Endothelial cell of umbilical vein (primary cell): ENCODE data around the gene SPATA31E1. TPM values are rescaled to one million over a fixed set of nuclear protein-coding genes. Genes with fewer than 3 reads are reported as not detected.
"Not testable (repeated sequence)": the region's sequence is repeated elsewhere in the genome, so short reads cannot be mapped to it uniquely, and the experiment has no call there.

Experiments
- BruUV-seq: library from RNA; stranded (reverse); fragments of 400-500 nt; replicated peaks from 2 replicates; lab custom pipeline; 2021; lab: Mats Ljungman, UMichigan
- CTCF ChIA-PET: fragments of 300-600, 350-600 bp; sonication (Branson Sonifier 250); formaldehyde crosslinking; loops from one replicate; lab custom pipeline; 2021; ENCODE audit warnings: antibody characterized with exemption, inconsistent platforms; lab: Charles Lee
- POLR2A ChIA-PET: fragments of 300-600, 350-600 bp; sonication (Branson Sonifier 250); formaldehyde crosslinking; loops from one replicate; lab custom pipeline; 2021; ENCODE audit warnings: antibody characterized with exemption, inconsistent platforms; lab: Charles Lee
- DNase-seq: peaks from one replicate; pipeline ENCODE4 v3.0.0-alpha.2; 2011; ENCODE audit warnings: low read depth, low spot score
- FAIRE-seq: peaks from 2 replicates; lab custom pipeline; 2011; peaks lifted over from hg19 to GRCh38; lab: Jason Lieb, UNC
- H2AFZ ChIP-seq: 2 replicates; pipeline ENCODE4 v1.6.0; 2012; ENCODE audit warnings: low read depth, low read length, control low read depth, inconsistent platforms
- H3K27ac ChIP-seq: 2 replicates; pipeline ENCODE4 v1.5.1; 2011; ENCODE audit warnings: low read depth, mild to moderate bottlenecking, control low read depth, low read length, moderate library complexity; ENCODE audit not compliant: insufficient read depth
- H3K27me3 ChIP-seq, 2 experiments: 2 replicates each; pipeline versions ENCODE4 v1.6.0 to v1.6.1; 2011; ENCODE audit warnings: low read length in 2 of 2, mixed read lengths in 1 of 2; ENCODE audit not compliant: control insufficient read depth in 2 of 2, insufficient read depth in 2 of 2
- H3K36me3 ChIP-seq, 2 experiments: 2 replicates in 1 of 2; 3 replicates in 1 of 2; pipeline ENCODE4 v1.5.1; 2011; ENCODE audit warnings: low read length in 2 of 2, mild to moderate bottlenecking in 1 of 2, moderate library complexity in 1 of 2; ENCODE audit not compliant: control insufficient read depth in 2 of 2, insufficient read depth in 2 of 2; ENCODE audit errors: extremely low read depth in 1 of 2
- H3K4me1 ChIP-seq: 3 replicates; pipeline ENCODE4 v1.5.1; 2011; ENCODE audit warnings: mild to moderate bottlenecking, low read length; ENCODE audit not compliant: control insufficient read depth, insufficient read depth; ENCODE audit errors: extremely low read depth
- H3K4me2 ChIP-seq: 2 replicates; pipeline ENCODE4 v1.6.1; 2011; ENCODE audit warnings: low read length, control low read depth, mixed read lengths; ENCODE audit not compliant: insufficient read depth
- H3K4me3 ChIP-seq, 3 experiments: fragments of 200-600 bp in 1 of 3; sonication (generic), shearing (Covaris generic) in 1 of 3; replicated peaks in 1 of 3; 2 replicates each; pipeline ENCODE4 v1.5.1; 2011 to 2016; ENCODE audit warnings: control low read depth in 3 of 3, low read length in 3 of 3, mild to moderate bottlenecking in 2 of 3, inconsistent platforms in 1 of 3, low read depth in 1 of 3, moderate library complexity in 1 of 3; ENCODE audit not compliant: insufficient read depth in 1 of 3
- H3K79me2 ChIP-seq: 2 replicates; pipeline ENCODE4 v1.6.0; 2012; ENCODE audit warnings: low read length, inconsistent platforms; ENCODE audit not compliant: control insufficient read depth, insufficient read depth
- H3K9ac ChIP-seq: replicated peaks from 2 replicates; pipeline ENCODE3; 2011; ENCODE audit warnings: low read length, control low read depth; ENCODE audit not compliant: insufficient read depth; ENCODE audit errors: extremely low read depth
- H3K9me1 ChIP-seq: replicated peaks from 3 replicates; pipeline ENCODE4 v1.6.0; 2011; ENCODE audit warnings: mild to moderate bottlenecking, low read length; ENCODE audit not compliant: control insufficient read depth, insufficient read depth; ENCODE audit errors: extremely low read depth
- H3K9me3 ChIP-seq: replicated peaks from 2 replicates; pipeline ENCODE4 v1.5.1; 2012; ENCODE audit warnings: low read length, inconsistent platforms; ENCODE audit not compliant: control insufficient read depth, insufficient read depth
- H4K20me1 ChIP-seq: replicated peaks from 2 replicates; pipeline ENCODE3; 2011; ENCODE audit warnings: mild to moderate bottlenecking, low read length; ENCODE audit not compliant: control insufficient read depth, insufficient read depth; ENCODE audit errors: extremely low read depth
- dilution Hi-C: fragments of 300-500 bp; cut with MboI; formaldehyde crosslinking; loops from one replicate; pipeline ENCODE4 v1.15.0; 2019; ENCODE audit warnings: low sequenced_read_pairs; ENCODE audit not compliant: extremely low pct_ligation_motif_present
- intact Hi-C: fragments of 100-400 bp; cut with micrococcal nuclease; formaldehyde crosslinking; loops from one replicate; pipeline ENCODE4 v1.10.0; 2022
- polyA plus RNA-seq, 4 experiments: library from polyadenylated mRNA; depleted of rRNA in 3 of 4; stranded (reverse) in 3 of 4; unstranded in 1 of 4; fragments of >200 nt; gene quantifications; 2 replicates each; pipeline versions ENCODE4 v1.2.1 to v1.2.3, GENCODE V29; 2011 to 2012; ENCODE audit warnings: missing spikeins in 1 of 4
- total RNA-seq: library from RNA; stranded (reverse); gene quantifications from 2 replicates; pipeline ENCODE4 v1.2.3, GENCODE V29; 2021

Gene SPATA31E1
- total and polyA plus RNA-seq, 2 donors (not counting 3 experiments of a cell fraction or from before 2014, with no cell fraction given): not detected

GRCh38 chr9:87921561-87921960 is 38.9 kb downstream of the SPATA31E1 start:
- H3K4me2 ChIP-seq, H3K36me3 ChIP-seq, BruUV-seq, DNase-seq, H3K27ac ChIP-seq, H4K20me1 ChIP-seq, H3K4me3 ChIP-seq, H3K9me3 ChIP-seq, CTCF ChIA-PET, H3K9ac ChIP-seq, dilution Hi-C loops, H3K27me3 ChIP-seq, intact Hi-C loops, H3K4me1 ChIP-seq, H3K9me1 ChIP-seq, POLR2A ChIA-PET, H2AFZ ChIP-seq, H3K79me2 ChIP-seq, FAIRE-seq: not testable (repeated sequence)

- H3K79me2 ChIP-seq, H3K9me3 ChIP-seq, H3K36me3 ChIP-seq, CTCF ChIA-PET, FAIRE-seq, H3K27ac ChIP-seq, H3K27me3 ChIP-seq, H2AFZ ChIP-seq, H4K20me1 ChIP-seq, H3K4me2 ChIP-seq, intact Hi-C loops, H3K9ac ChIP-seq, H3K4me1 ChIP-seq, DNase-seq, POLR2A ChIA-PET, BruUV-seq, H3K4me3 ChIP-seq, dilution Hi-C loops, H3K9me1 ChIP-seq: not testable (repeated sequence)
Observed at GRCh38 chr9:87923012-87923411, 40.3 kb downstream of the SPATA31E1 start.

GRCh38 chr9:87924851-87925250 is 42.2 kb downstream of the SPATA31E1 start:
- FAIRE-seq, H3K9me3 ChIP-seq, H3K79me2 ChIP-seq, BruUV-seq, H4K20me1 ChIP-seq, DNase-seq, H3K36me3 ChIP-seq, H3K4me3 ChIP-seq, H3K4me1 ChIP-seq, H3K9ac ChIP-seq, dilution Hi-C loops, H3K27me3 ChIP-seq, POLR2A ChIA-PET, H3K27ac ChIP-seq, CTCF ChIA-PET, H3K4me2 ChIP-seq, H3K9me1 ChIP-seq, H2AFZ ChIP-seq, intact Hi-C loops: not testable (repeated sequence)

- intact Hi-C loops, H3K4me3 ChIP-seq, BruUV-seq, H4K20me1 ChIP-seq, dilution Hi-C loops, FAIRE-seq, H3K4me1 ChIP-seq, H3K9me1 ChIP-seq, CTCF ChIA-PET, H2AFZ ChIP-seq, H3K27ac ChIP-seq, H3K36me3 ChIP-seq, H3K79me2 ChIP-seq, H3K9ac ChIP-seq, H3K9me3 ChIP-seq, DNase-seq, H3K4me2 ChIP-seq, POLR2A ChIA-PET, H3K27me3 ChIP-seq: not testable (repeated sequence)
Observed at GRCh38 chr9:87929152-87929551, 46.5 kb downstream of the SPATA31E1 start.
